WTC11 (cell line): ENCODE results near the gene GALNT7. TPM values are rescaled to one million over a fixed set of nuclear protein-coding genes. Genes with fewer than 3 reads are reported as not detected.

Experiments
- ATAC-seq: fragments of 200-7000 bp; cut with Tn5 transposase; 2 replicates; pipeline ENCODE4 v1.10.0; 2021; ENCODE audit warnings: mild to moderate bottlenecking, moderate library complexity
- CTCF ChIA-PET: fragments of 300-600 bp; sonication (Branson Sonifier 250); formaldehyde crosslinking; loops from one replicate; lab custom pipeline; 2021; ENCODE audit warnings: antibody characterized with exemption; lab: Charles Lee
- POLR2A ChIA-PET: fragments of 350-600 bp; sonication (Branson Sonifier 250); formaldehyde crosslinking; loops from one replicate; lab custom pipeline; 2021; ENCODE audit warnings: antibody characterized with exemption; lab: Charles Lee
- DNase-seq: peaks from one replicate; pipeline ENCODE4 v3.0.0; 2021; ENCODE audit warnings: low spot score
- H3K27ac Mint-ChIP-seq: 2 replicates; pipeline ENCODE4 v1.8.0; 2021; ENCODE audit warnings: mixed read lengths
- H3K27me3 Mint-ChIP-seq: 2 replicates; pipeline ENCODE4 v1.8.0; 2021; ENCODE audit warnings: low read depth, mild to moderate bottlenecking, moderate library complexity, mixed read lengths
- H3K36me3 Mint-ChIP-seq: 2 replicates; pipeline ENCODE4 v1.8.0; 2021; ENCODE audit warnings: mixed read lengths
- H3K4me1 Mint-ChIP-seq: 2 replicates; pipeline ENCODE4 v1.8.0; 2022; ENCODE audit warnings: mixed read lengths
- H3K4me3 Mint-ChIP-seq: 2 replicates; pipeline ENCODE4 v1.8.0; 2021; ENCODE audit warnings: mild to moderate bottlenecking, moderate library complexity, mixed read lengths
- H3K9me3 Mint-ChIP-seq: 2 replicates; pipeline ENCODE4 v1.8.0; 2021; ENCODE audit warnings: mixed read lengths
- ARID4B ChIP-seq: sonication (generic); formaldehyde crosslinking; IDR thresholded peaks from 2 replicates; pipeline ENCODE4 v1.8.0; 2023; ENCODE audit warnings: missing genetic modification reagents, mild to moderate bottlenecking, borderline replicate concordance
- CBFB ChIP-seq: sonication (generic); formaldehyde crosslinking; IDR thresholded peaks from 2 replicates; pipeline ENCODE4 v1.8.1; 2022; ENCODE audit warnings: mild to moderate bottlenecking, low read depth, missing genetic modification reagents
- GABPB1 ChIP-seq: sonication (generic); formaldehyde crosslinking; IDR thresholded peaks from 2 replicates; pipeline ENCODE4 v1.8.1; 2023; ENCODE audit warnings: mild to moderate bottlenecking, missing genetic modification reagents
- GRHL2 ChIP-seq: fragments of 250-450 bp; sonication (Bioruptor Pico); IDR thresholded peaks from 2 replicates; pipeline ENCODE4 v1.8.0; 2022; ENCODE audit warnings: mild to moderate bottlenecking, moderate library complexity; ENCODE audit not compliant: insufficient replicate concordance, severe bottlenecking
- HMGXB4 ChIP-seq: sonication (generic); formaldehyde crosslinking; IDR thresholded peaks from 2 replicates; pipeline ENCODE4 v1.8.1; 2023; ENCODE audit warnings: mild to moderate bottlenecking, moderate library complexity, missing genetic modification reagents
- IRF1 ChIP-seq: sonication (generic); formaldehyde crosslinking; IDR thresholded peaks from 2 replicates; pipeline ENCODE4 v1.8.0; 2023; ENCODE audit warnings: missing genetic modification reagents
- IRF2 ChIP-seq: sonication (generic); formaldehyde crosslinking; IDR thresholded peaks from 2 replicates; pipeline ENCODE4 v1.8.0; 2022; ENCODE audit warnings: low read depth, missing genetic modification reagents, borderline replicate concordance
- JUN ChIP-seq: sonication (generic); formaldehyde crosslinking; IDR thresholded peaks from 2 replicates; pipeline ENCODE4 v1.8.0; 2023; ENCODE audit warnings: mild to moderate bottlenecking, missing genetic modification reagents
- MYBL2 ChIP-seq: sonication (generic); formaldehyde crosslinking; IDR thresholded peaks from 2 replicates; pipeline ENCODE4 v1.8.1; 2023; ENCODE audit warnings: mild to moderate bottlenecking, moderate library complexity, missing genetic modification reagents
- NR2C2 ChIP-seq: sonication (generic); formaldehyde crosslinking; IDR thresholded peaks from 2 replicates; pipeline ENCODE4 v1.8.0; 2022; ENCODE audit warnings: mild to moderate bottlenecking, missing genetic modification reagents
- PRDM15 ChIP-seq: sonication (generic); formaldehyde crosslinking; IDR thresholded peaks from 2 replicates; pipeline ENCODE4 v1.8.0; 2022; ENCODE audit warnings: missing genetic modification reagents
- RELA ChIP-seq: sonication (generic); formaldehyde crosslinking; IDR thresholded peaks from 2 replicates; pipeline ENCODE4 v1.8.1; 2022; ENCODE audit warnings: missing genetic modification reagents, mild to moderate bottlenecking, borderline replicate concordance
- SP1 ChIP-seq: sonication (generic); formaldehyde crosslinking; conservative IDR thresholded peaks from 2 replicates; pipeline ENCODE4 v1.8.1; 2022; ENCODE audit warnings: missing genetic modification reagents
- TEAD4 ChIP-seq: sonication (generic); formaldehyde crosslinking; IDR thresholded peaks from 2 replicates; pipeline ENCODE4 v1.8.0; 2022; ENCODE audit warnings: mild to moderate bottlenecking, missing genetic modification reagents
- TP53 ChIP-seq: sonication (generic); formaldehyde crosslinking; IDR thresholded peaks from 2 replicates; pipeline ENCODE4 v1.8.1; 2023; ENCODE audit warnings: mild to moderate bottlenecking, missing genetic modification reagents
- USF2 ChIP-seq: sonication (generic); formaldehyde crosslinking; IDR thresholded peaks from 2 replicates; pipeline ENCODE4 v1.8.1; 2023; ENCODE audit warnings: mild to moderate bottlenecking, missing genetic modification reagents, moderate library complexity
- total RNA-seq: library from RNA; stranded (reverse); gene quantifications from 3 replicates; pipeline ENCODE4 v1.2.3, GENCODE V29; 2021

GALNT7 gene
- total RNA-seq, 1 experiment from 2014 or later: 86.9 TPM

GRCh38 chr4:173151496-173151895, 17.1 kb upstream of the GALNT7 start:
- DNase-seq (no peak), ATAC-seq (no peak)
- no peak overlapping the region for H3K27ac Mint-ChIP-seq
- CTCF ChIA-PET: interaction anchor here (1.1 kb wide), 1 partner anchor 138 kb away, joined by 3 read pairs; no protein-coding TSS in a partner anchor
- no peaks in the 10 kb centered on the region for H3K27me3 Mint-ChIP-seq
- H3K36me3 Mint-ChIP-seq: no peaks in the 10 kb centered on the region
- peaks cover 5% of the 10 kb centered on the region for H3K4me1 Mint-ChIP-seq
- TF ChIP-seq JUN (no peak), RELA (CRISPR knock-in tag) (no peak), TP53 (no peak), MYBL2 (CRISPR knock-in tag) (no peak), SP1 (CRISPR knock-in tag) (no peak), TEAD4 (CRISPR knock-in tag) (no peak)
- no peak overlapping the region for H3K4me3 Mint-ChIP-seq
- POLR2A ChIA-PET: no interaction called here
- H3K9me3 Mint-ChIP-seq: no peaks in the 10 kb centered on the region

- no peak overlapping the region for H3K4me3 Mint-ChIP-seq
- H3K27ac Mint-ChIP-seq: no peak overlapping the region
- no peaks in the 10 kb centered on the region for H3K36me3 Mint-ChIP-seq
- H3K27me3 Mint-ChIP-seq: no peaks in the 10 kb centered on the region
- peak; percentile 24 for DNase-seq
- CTCF ChIA-PET: interaction anchor here (1.1 kb wide), 1 partner anchor 139 kb away, joined by 3 read pairs; no protein-coding TSS in a partner anchor
- TF ChIP-seq NR2C2 (CRISPR knock-in tag): no peak
- TF ChIP-seq SP1 (CRISPR knock-in tag): no peak
- no peak for TF ChIP-seq HMGXB4 (CRISPR knock-in tag)
- TF ChIP-seq USF2 (CRISPR knock-in tag): no peak
- no peak for TF ChIP-seq IRF2 (CRISPR knock-in tag)
- TF ChIP-seq CBFB (CRISPR knock-in tag): no peak
- TF ChIP-seq GRHL2 (CRISPR knock-in tag): no peak
- no peak for TF ChIP-seq PRDM15 (CRISPR knock-in tag)
- TF ChIP-seq ARID4B: no peak
- TF ChIP-seq GABPB1 (CRISPR knock-in tag): no peak
- TF ChIP-seq IRF1: no peak
- TF ChIP-seq, all 79 proteins: peak for 0
- no peaks in the 10 kb centered on the region for H3K9me3 Mint-ChIP-seq
- H3K4me1 Mint-ChIP-seq: peaks cover 5% of the 10 kb centered on the region
- ATAC-seq: peak; percentile 69
- POLR2A ChIA-PET: no interaction called here
Measured at GRCh38 chr4:173152104-173152503, 16.5 kb upstream of the GALNT7 start.
